Peyer's patch (tissue), 4 donors: ENCODE data around the gene TCF7L1.

ENCODE experiments used
- POLR2A ChIP-seq, 2 donors: fragments of 450-650 bp; IDR thresholded peaks; one replicate each; pipeline ENCODE4 v1.5.1; 2017; ENCODE audit warnings: antibody characterized with exemption in 2 of 2, mild to moderate bottlenecking in 2 of 2, moderate library complexity in 2 of 2
- TF ChIP-seq, protein P1 (sequence below), 6 experiments: fragments of 450-650 bp in 4 of 6; fragments of 200-600 bp in 2 of 6; sonication (generic) in 1 of 6; IDR thresholded peaks; one replicate each; pipeline ENCODE4 v1.5.1; 2017 to 2019; ENCODE audit warnings: antibody characterized with exemption in 6 of 6, mild to moderate bottlenecking in 3 of 6, moderate library complexity in 1 of 6

DNA sequence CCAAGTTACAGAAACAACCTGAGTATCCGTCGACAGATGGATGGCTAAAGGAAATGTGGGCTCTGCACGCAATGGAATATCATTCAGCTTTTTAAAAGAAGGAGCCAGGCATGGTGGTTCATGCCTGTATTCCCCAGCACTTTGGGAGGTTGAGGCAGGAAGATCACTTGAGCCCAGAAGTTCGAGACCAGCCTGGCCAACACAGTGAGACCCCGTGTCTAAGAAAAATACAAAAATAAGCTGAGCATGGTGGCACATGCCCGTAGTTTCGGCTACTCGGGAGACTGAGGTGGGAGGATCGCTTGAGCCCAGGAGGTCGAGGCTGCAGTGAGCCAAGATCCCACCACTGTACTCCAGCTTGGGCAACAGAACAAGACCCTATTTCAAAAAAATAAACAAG lies 34.3 kb downstream of the TCF7L1 start:
- TF ChIP-seq, protein P1, sequence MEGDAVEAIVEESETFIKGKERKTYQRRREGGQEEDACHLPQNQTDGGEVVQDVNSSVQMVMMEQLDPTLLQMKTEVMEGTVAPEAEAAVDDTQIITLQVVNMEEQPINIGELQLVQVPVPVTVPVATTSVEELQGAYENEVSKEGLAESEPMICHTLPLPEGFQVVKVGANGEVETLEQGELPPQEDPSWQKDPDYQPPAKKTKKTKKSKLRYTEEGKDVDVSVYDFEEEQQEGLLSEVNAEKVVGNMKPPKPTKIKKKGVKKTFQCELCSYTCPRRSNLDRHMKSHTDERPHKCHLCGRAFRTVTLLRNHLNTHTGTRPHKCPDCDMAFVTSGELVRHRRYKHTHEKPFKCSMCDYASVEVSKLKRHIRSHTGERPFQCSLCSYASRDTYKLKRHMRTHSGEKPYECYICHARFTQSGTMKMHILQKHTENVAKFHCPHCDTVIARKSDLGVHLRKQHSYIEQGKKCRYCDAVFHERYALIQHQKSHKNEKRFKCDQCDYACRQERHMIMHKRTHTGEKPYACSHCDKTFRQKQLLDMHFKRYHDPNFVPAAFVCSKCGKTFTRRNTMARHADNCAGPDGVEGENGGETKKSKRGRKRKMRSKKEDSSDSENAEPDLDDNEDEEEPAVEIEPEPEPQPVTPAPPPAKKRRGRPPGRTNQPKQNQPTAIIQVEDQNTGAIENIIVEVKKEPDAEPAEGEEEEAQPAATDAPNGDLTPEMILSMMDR (IDR thresholded peaks at IDR 0.05) = no peak
- TF ChIP-seq POLR2A (IDR thresholded peaks at IDR 0.05) = no peak
